Right lobe of liver (tissue), 6 donors: ENCODE measurements around the gene RBKS. TPM values are rescaled to one million over a fixed set of nuclear protein-coding genes. Genes with fewer than 3 reads are reported as not detected.

Experiments
- ATAC-seq, 4 donors: fragments of 200-7000 bp; cut with Tn5 transposase; one replicate each; pipeline ENCODE4 v1.9.1; 2020; ENCODE audit warnings: mild to moderate bottlenecking in 4 of 4, moderate library complexity in 4 of 4
- DNase-seq, 3 donors: peaks; one replicate each; pipeline ENCODE4 v3.0.0-alpha.2; 2020
- H3K27ac ChIP-seq, 3 donors: fragments of 200-600 bp; one replicate each; pipeline ENCODE4 v1.8.0; 2022
- H3K27me3 ChIP-seq, 2 donors: fragments of 200-600 bp; one replicate each; pipeline ENCODE4 v1.8.0; 2022
- H3K36me3 ChIP-seq, 4 donors: fragments of 200-600 bp; sonication (generic) in 1 of 4; one replicate each; pipeline versions ENCODE4 v1.5.1 to v1.8.0; 2017 to 2022; ENCODE audit warnings: control low read depth in 1 of 4
- H3K4me1 ChIP-seq, 4 donors: fragments of 200-600 bp; sonication (generic) in 1 of 4; one replicate each; pipeline versions ENCODE4 v1.5.1 to v1.8.0; 2017 to 2022; ENCODE audit warnings: control low read depth in 1 of 4
- H3K4me3 ChIP-seq, 3 donors: fragments of 200-600 bp; one replicate each; pipeline ENCODE4 v1.8.0; 2022
- H3K9me3 ChIP-seq, 4 donors: fragments of 200-600 bp; sonication (generic) in 1 of 4; one replicate each; pipeline versions ENCODE4 v1.5.1 to v1.8.0; 2017 to 2022; ENCODE audit warnings: control low read depth in 1 of 4
- CTCF ChIP-seq, 4 donors: fragments of 200-600 bp in 3 of 4; fragments of 450-650 bp in 1 of 4; IDR thresholded peaks; one replicate each; pipeline versions ENCODE4 v1.5.1 to v1.8.0; 2016 to 2022; ENCODE audit warnings: antibody characterized with exemption in 4 of 4, mild to moderate bottlenecking in 2 of 4
- POLR2A ChIP-seq: fragments of 450-650 bp; IDR thresholded peaks from one replicate; pipeline ENCODE4 v1.6.1; 2017; ENCODE audit warnings: antibody characterized with exemption, mild to moderate bottlenecking
- WGBS: methylation state at CpG from one replicate; pipeline ENCODE4 v1.1.6; 2018; ENCODE audit warnings: low coverage, low lambda C conversion rate; ENCODE audit not compliant: insufficient coverage; ENCODE audit errors: missing lambda C conversion rate; 5-methylcytosine and 5-hydroxymethylcytosine counted together
- intact Hi-C, 2 donors: fragments of 100-400 bp; cut with DNase I; formaldehyde crosslinking; loops; one replicate each; pipeline versions ENCODE4 v1.11.2 to v1.14.1; 2022
- total RNA-seq, 6 experiments: library from RNA; depleted of rRNA in 2 of 6; stranded (reverse); fragments of >200 nt in 2 of 6; fragmentation: NEBNext Ultra II Directional in 3 of 6; extraction: Animal tissue kit (Norgen Biotek cat#: 25700) in 3 of 6; gene quantifications; one replicate each; pipeline versions ENCODE4 v1.1.0 to v1.2.4, GENCODE V29; 2016 to 2023
- donor health status: DM: no; HTN: yes; CAD: no.
- donor health status: DM: no; HTN: no; CAD: no.
- donor health status: DM: no; HTN: no; CAD: no.
- donor health status: DM: no; HTN: yes; CAD: no.
- donor health status: DM: no; HTN: yes; CAD: no.

The RBKS gene
- total RNA-seq, 6 experiments from 2014 or later = 13.5 to 18.6 (median 16.0) TPM

- intact Hi-C loops = no loop called here
These were observed 11.0 kb upstream of the RBKS start for GRCh38 chr2:27901234-27901633.

GRCh38 chr2:27897717-27898116 is 7.5 kb upstream of the RBKS start:
- H3K4me3 ChIP-seq = no peak overlapping the region
- H3K27ac ChIP-seq = no peak overlapping the region
- ATAC-seq = peak in 1 of 4 donors; percentile 18

More at GRCh38 chr2:27901234-27901633, 11.0 kb upstream of the RBKS start:
- H3K4me3 ChIP-seq = no peak overlapping the region
- WGBS = 90% methylated on average over 1 of the region's 1 CpG
- H3K4me1 ChIP-seq = no peaks in the 10 kb centered on the region
- TF ChIP-seq CTCF (IDR thresholded peaks at IDR 0.05) = no peak
- TF ChIP-seq POLR2A = no peak
- no peak overlapping the region for H3K27ac ChIP-seq
- no peak for DNase-seq
- H3K27me3 ChIP-seq = no peaks in the 10 kb centered on the region
- no peaks in the 10 kb centered on the region for H3K9me3 ChIP-seq
- peak in 1 of 4 donors; percentile 69 for ATAC-seq
- H3K36me3 ChIP-seq = no peaks in the 10 kb centered on the region

GRCh38 chr2:27893006-27893405 is 2.8 kb upstream of the RBKS start:
- Histone ChIP-seq H3K27ac (no peak overlapping the region), H3K27me3 (no peaks in the 10 kb centered on the region), H3K9me3 (no peaks in the 10 kb centered on the region), H3K4me1 (peaks cover 0 to 13% (median 4%) of the 10 kb centered on the region in 4 donors), H3K36me3 (peaks cover 0 to 1% (median 0%) of the 10 kb centered on the region in 4 donors), H3K4me3 (no peak overlapping the region)
- DNase-seq = no peak
- TF ChIP-seq POLR2A = no peak
- ATAC-seq = no peak
- intact Hi-C loops = no loop called here
- WGBS = 38% methylated on average over 3 of the region's 3 CpGs

More at GRCh38 chr2:27897717-27898116, 7.5 kb upstream of the RBKS start:
- no peak for TF ChIP-seq CTCF (IDR thresholded peaks at IDR 0.05)
- TF ChIP-seq POLR2A = no peak
- H3K27me3 ChIP-seq = no peaks in the 10 kb centered on the region
- DNase-seq = no peak
- intact Hi-C loops = no loop called here
- no peaks in the 10 kb centered on the region for H3K9me3 ChIP-seq
- peaks cover 0 to 1% (median 0%) of the 10 kb centered on the region in 4 donors for H3K36me3 ChIP-seq
- H3K4me1 ChIP-seq = no peaks in the 10 kb centered on the region

GRCh38 chr2:27891673-27892105 is 1.5 kb upstream of the RBKS start:
- Histone ChIP-seq H3K9me3 (no peaks in the 10 kb centered on the region), H3K36me3 (peaks cover 0 to 1% (median 0%) of the 10 kb centered on the region in 4 donors), H3K4me3 (peak overlapping the region; percentile 71 to 84 (median 83)), H3K27me3 (no peaks in the 10 kb centered on the region), H3K4me1 (peaks cover 0 to 13% (median 4%) of the 10 kb centered on the region in 4 donors), H3K27ac (peak overlapping the region in 2 of 3 donors; percentile 97 to 98)
- intact Hi-C loops = no loop called here
- TF ChIP-seq POLR2A = no peak
- TF ChIP-seq CTCF (IDR thresholded peaks at IDR 0.05) = no peak
- DNase-seq = no peak
- 39% methylated on average over 5 of the region's 5 CpGs for WGBS
- ATAC-seq = peak in 1 of 4 donors; percentile 31

GRCh38 chr2:27890924-27891672 is 911 bp upstream of the RBKS start:
- Histone ChIP-seq H3K4me3 (peak overlapping the region; percentile 71 to 84 (median 83)), H3K27ac (peak overlapping the region; percentile 96 to 98 (median 97)), H3K4me1 (peaks cover 0 to 13% (median 4%) of the 10 kb centered on the region in 4 donors), H3K9me3 (no peaks in the 10 kb centered on the region), H3K27me3 (no peaks in the 10 kb centered on the region), H3K36me3 (peaks cover 0 to 1% (median 0%) of the 10 kb centered on the region in 4 donors)
- peak; percentile 71 to 88 (median 82) for DNase-seq
- TF ChIP-seq CTCF (IDR thresholded peaks at IDR 0.05) = no peak
- TF ChIP-seq POLR2A = no peak
- peak; percentile 2 to 32 (median 13) for ATAC-seq
- intact Hi-C loops = no loop called here
- WGBS = 9% methylated on average over 21 of the region's 24 CpGs
